ENCODE measurements around the gene TRIM46.
A peak's percentile ranks its signal among the peaks of the same experiment; 100 is the strongest.
"Not testable (repeated sequence)": the region's sequence is repeated elsewhere in the genome, so short reads cannot be mapped to it uniquely, and the experiment has no call there.

TRIM46 gene

DNA sequence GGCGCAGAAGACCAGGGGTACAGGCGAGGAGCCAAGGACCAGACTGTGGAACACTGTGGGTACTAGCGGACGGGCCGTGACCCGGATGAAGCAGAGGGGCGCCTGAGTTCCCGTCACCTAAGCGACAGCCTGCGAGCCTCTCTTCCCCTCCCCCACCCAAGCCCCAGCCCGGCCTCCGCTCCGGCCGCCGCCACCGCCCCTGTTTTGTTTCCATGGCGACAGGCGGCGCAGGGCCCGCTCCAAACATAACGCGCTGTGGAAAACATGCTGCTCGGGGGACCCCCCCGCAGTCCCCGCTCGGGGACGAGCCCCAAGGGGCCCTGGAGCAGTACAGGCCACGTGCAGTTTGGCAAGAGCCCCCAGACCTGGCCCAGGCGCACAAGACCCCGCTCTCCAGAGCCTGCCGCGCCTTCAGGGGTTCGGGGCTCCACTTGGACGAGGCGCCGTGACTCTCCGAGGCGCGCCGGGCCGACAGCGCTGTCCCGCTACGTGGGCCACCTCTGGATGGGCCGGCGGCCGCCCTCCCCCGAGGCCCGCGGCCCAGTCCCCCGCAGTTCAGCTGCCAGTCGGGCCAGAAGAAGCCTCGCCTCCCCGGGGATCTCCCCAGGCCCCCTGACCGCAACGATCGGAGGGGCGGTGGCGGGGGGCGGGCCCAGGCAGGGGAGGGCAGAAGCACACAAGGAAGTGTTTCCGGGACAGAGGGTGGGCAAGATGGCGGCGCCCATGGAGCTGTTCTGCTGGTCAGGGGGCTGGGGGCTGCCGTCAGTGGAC lies 35.1 kb downstream of the TRIM46 start, which contains the start of gene MTX1:
Gene MTX1 (plus strand): TSS at position 155 of the 771 bp plus-strand sequence. CDS start 110 bp downstream, at position 265.
- Mint-ChIP-seq H3K36me3 (ENCODE audit: low read depth) (no peaks in the 10 kb centered on the region), H3K9me3 (no peaks in the 10 kb centered on the region), H3K4me1 (ENCODE audit: low read depth) (peaks cover 30% of the 10 kb centered on the region), H3K27me3 (no peaks in the 10 kb centered on the region), H3K4me3 (peak within 1 kb of the TSS; percentile 89), H3K27ac (peak within 1 kb of the TSS; percentile 94)

DNA sequence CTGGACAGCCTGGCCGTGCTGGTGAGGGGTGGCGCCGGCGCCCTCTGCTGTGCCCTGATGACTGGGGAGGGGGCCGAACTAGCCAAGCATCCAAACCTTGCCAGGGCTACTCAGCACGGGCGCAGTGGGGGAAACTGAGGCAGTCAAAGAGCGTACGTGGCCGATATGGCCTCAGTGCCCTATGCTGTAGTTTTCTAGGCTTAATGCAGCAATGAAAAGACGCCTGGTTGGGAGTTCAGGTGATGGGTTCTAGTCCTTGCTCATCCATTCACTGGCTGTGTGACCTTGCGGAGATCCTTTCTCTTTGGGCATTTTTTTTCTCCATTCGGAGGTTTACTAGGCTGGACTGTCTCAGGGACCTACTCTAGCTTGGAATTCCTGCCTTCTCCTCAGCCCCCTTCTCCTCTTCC lies 35.7 kb downstream of the TRIM46 start:
- Mint-ChIP-seq H3K4me1 (ENCODE audit: low read depth) (peaks cover 30% of the 10 kb centered on the region), H3K36me3 (ENCODE audit: low read depth) (no peaks in the 10 kb centered on the region), H3K9me3 (no peaks in the 10 kb centered on the region), H3K27ac (peak overlapping the region; percentile 93), H3K4me3 (peak overlapping the region; percentile 89), H3K27me3 (no peaks in the 10 kb centered on the region)

DNA sequence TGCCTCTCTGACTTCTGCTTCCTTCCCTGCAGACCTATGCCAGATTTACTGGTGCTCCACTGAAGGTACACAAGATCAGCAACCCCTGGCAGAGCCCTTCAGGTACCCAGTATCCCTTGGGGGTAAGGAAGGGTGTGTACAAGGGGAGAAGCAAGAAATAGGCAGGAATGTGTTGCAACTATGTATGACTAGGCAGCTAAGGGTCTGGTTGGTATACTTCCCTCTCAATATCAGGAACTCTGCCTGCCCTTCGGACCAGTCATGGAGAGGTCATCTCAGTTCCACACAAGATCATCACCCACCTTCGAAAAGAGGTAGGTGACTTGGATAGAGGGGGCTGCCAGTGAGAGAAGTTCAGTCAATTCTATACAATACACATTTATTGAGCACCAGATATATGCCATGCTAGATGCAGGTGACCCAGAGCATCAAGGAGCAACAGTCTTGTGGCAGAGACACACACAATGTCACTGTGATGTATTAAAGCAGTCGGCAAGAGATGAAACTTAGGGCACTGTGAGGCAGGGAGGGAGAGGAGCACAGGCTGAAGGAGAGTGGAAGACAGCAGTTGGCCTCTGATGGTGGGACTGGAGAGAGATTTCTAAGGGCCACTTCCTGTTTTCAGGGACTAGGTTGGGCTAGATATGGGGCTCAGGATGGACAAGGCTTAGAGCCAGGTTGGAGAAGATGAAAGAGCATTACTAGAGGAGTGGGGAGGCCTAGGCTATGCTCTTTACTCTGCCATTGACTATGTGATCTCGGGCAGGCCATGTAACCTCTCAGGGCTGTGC lies 36.9 kb downstream of the TRIM46 start:
- Mint-ChIP-seq H3K9me3 (no peaks in the 10 kb centered on the region), H3K4me3 (peak overlapping the region; percentile 89), H3K36me3 (ENCODE audit: low read depth) (peaks cover 4% of the 10 kb centered on the region), H3K4me1 (ENCODE audit: low read depth) (peaks cover 30% of the 10 kb centered on the region), H3K27ac (peak overlapping the region; percentile 93), H3K27me3 (no peaks in the 10 kb centered on the region)

DNA sequence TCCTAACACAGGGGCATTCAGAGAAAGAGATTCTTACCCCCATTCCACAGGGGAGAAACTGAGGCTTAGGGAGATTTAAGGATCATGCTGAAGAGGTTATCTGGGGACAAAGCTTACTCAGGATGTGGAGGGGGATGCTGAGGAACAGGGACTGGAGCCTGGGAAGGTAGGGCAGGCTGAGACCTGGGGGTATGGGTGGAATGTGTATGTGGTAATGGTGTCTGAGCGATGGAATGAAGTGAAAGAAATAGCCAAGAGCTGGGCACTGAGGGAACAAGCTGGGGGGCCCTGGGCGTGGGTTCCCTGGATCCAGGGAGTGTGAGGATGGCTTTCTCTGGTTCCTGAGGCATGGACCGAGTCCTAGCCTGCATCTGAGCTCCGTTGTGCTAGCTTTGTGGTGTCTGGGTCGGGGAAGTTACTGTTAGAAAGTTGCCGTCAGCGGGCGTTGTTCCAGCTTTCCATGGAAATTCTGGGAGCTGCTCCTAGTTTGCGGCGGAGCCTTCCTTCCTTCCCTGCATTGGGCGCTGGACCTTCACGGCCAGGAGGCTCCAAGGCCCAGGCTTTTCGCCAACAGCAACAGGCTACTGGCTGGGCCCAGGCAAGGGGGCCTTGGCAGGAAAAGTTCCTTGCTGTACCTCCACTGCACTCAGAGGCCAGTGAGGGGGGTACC lies 37.9 kb downstream of the TRIM46 start:
- peaks cover 30% of the 10 kb centered on the region for H3K4me1 Mint-ChIP-seq (ENCODE audit: low read depth)
- H3K36me3 Mint-ChIP-seq (ENCODE audit: low read depth); H3K27ac Mint-ChIP-seq; H3K4me3 Mint-ChIP-seq; H3K27me3 Mint-ChIP-seq; H3K9me3 Mint-ChIP-seq: not testable (repeated sequence)

DNA sequence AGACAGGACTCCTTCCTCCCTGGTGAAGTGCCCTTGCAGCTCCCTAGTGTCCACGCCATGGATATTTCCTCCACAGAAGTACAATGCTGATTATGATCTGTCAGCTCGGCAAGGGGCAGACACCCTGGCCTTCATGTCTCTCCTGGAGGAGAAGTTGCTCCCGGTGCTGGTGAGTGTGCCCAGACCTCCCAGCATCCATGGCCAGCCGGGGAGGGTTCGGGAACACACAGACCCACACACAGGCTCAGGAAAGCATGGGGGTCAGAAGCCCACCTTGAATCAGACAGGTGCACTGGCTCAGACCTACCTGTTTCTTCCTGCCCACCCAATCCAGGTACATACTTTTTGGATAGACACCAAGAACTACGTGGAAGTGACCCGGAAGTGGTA lies 38.4 kb downstream of the TRIM46 start:
- H3K4me1 Mint-ChIP-seq (ENCODE audit: low read depth): peaks cover 26% of the 10 kb centered on the region
- not testable (repeated sequence) for H3K27me3 Mint-ChIP-seq; H3K9me3 Mint-ChIP-seq; H3K36me3 Mint-ChIP-seq (ENCODE audit: low read depth); H3K4me3 Mint-ChIP-seq; H3K27ac Mint-ChIP-seq

DNA sequence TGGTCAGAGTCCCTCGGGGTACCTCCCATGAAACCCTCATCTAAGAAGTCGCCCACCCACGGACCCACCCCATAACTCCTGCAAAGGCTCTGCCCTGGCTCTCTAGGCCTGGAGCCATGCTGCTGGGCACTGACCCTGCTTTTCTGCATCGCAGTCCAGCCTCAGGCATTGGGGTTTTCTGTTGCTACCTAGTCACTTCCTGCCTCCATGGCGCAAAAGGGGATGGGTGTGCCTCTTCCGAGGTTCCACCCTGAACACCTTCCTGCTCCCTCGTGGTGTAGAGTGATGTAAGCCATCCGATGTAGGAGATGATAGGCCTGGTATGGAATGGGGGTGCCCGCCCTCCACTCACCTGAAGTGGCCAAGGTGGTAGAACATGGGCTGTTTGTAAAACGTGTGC lies 41.1 kb downstream of the TRIM46 start:
- not testable (repeated sequence) for H3K36me3 Mint-ChIP-seq (ENCODE audit: low read depth); H3K9me3 Mint-ChIP-seq; H3K27me3 Mint-ChIP-seq; H3K27ac Mint-ChIP-seq; H3K4me3 Mint-ChIP-seq
- peaks cover 20% of the 10 kb centered on the region for H3K4me1 Mint-ChIP-seq (ENCODE audit: low read depth)

DNA sequence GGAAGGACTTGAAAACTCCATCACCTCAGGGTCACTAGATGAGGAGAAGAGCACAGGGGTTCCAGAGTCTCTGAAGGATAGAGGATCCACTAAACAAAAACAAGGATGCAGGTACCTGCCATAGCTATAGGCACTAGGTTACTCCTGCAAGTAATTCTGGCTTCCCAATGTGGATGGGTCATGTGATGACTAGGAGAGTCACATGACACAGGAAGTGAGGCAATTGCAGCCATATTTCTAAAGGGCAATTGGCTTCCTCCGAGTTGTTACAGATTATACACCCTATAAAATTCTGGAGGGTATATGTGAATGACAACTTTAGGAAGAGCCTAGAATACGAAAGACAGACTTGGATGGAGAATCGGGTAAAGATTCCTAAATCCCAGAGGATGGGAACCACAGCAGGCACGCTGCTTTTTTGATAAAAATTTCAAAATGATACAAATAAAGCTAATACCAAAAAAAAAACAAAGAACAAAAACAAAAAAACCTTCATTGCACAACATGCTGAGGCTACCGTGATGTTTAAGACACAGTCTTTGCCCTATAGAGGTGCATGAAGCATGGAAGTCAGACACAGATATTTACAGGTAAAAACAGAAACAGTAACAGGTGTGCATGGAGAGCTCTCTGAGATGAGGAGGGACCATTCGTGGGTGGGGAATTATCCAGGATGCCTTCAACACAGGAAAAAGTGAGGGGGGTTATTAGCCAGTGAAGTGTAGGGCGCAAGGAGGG lies 45.4 kb downstream of the TRIM46 start:
- Mint-ChIP-seq H3K36me3 (ENCODE audit: low read depth) (peaks cover 7% of the 10 kb centered on the region), H3K9me3 (no peaks in the 10 kb centered on the region), H3K27me3 (no peaks in the 10 kb centered on the region), H3K4me3 (no peak overlapping the region), H3K27ac (no peak overlapping the region), H3K4me1 (ENCODE audit: low read depth) (peaks cover 20% of the 10 kb centered on the region)

DNA sequence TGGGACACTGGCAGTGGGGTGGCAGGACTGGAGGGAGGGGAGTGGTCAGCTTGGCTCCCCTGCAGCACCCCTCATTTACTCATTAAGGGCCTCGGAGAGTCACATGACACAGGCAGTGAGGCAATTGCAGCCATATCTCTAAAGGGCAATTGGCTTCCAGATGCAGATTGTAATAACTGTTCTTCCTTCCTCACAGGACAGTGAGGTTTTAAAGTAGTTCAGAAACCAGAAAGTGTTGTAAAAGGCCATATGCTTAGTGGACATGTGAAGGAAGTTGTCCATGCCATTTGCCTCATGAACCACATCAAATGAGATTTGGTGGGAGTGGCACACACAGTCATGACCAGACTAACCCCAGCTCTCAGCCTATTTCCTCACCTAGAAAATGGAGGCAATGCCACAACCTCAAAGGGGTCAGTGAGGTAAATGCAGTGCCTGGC lies 46.0 kb downstream of the TRIM46 start:
- Mint-ChIP-seq H3K27ac (no peak overlapping the region), H3K4me3 (no peak overlapping the region)

DNA sequence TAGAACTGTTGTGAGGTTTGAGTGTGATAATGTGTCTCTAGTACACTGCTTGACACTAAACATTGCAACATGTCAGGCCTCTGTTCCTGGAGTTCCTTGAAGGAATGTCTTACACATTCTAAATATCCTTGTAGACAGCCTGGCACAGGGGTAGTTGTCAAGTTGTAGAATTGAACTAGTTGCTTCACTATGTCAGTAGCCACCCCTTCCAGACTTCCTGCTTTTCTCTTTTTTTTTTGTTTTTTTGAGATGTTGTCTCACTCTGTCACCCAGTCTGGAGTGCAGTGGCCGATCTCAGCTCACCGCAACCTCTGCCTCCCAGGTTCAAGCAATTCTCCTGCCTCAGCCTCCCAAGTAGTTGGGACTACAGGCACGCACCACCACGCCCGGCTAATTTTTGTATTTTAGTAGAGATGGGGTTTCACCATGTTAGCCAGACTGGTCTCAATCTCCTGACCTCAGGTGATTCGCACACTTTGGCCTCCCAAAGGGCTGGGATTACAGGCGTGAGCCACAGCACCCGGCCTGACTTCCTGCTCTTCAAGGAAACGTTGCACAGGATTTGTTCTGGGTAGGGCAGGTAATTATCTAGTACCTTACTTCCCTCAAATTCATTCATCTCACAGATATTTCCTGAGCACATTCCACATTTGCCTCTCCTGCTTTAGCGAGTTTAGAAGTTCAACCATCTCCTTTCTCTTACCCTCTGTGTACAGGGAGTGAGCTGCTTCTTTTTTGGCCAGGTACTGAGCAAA lies 46.7 kb downstream of the TRIM46 start:
- not testable (repeated sequence) for H3K4me3 Mint-ChIP-seq, H3K9me3 Mint-ChIP-seq, H3K27me3 Mint-ChIP-seq, H3K27ac Mint-ChIP-seq
- H3K36me3 Mint-ChIP-seq (ENCODE audit: low read depth): peaks cover 10% of the 10 kb centered on the region
- H3K4me1 Mint-ChIP-seq (ENCODE audit: low read depth): peaks cover 32% of the 10 kb centered on the region

More for the DNA sequence above, 46.0 kb downstream of the TRIM46 start:
- Mint-ChIP-seq H3K27me3 (no peaks in the 10 kb centered on the region), H3K36me3 (ENCODE audit: low read depth) (peaks cover 11% of the 10 kb centered on the region), H3K9me3 (no peaks in the 10 kb centered on the region), H3K4me1 (ENCODE audit: low read depth) (peaks cover 24% of the 10 kb centered on the region)

DNA sequence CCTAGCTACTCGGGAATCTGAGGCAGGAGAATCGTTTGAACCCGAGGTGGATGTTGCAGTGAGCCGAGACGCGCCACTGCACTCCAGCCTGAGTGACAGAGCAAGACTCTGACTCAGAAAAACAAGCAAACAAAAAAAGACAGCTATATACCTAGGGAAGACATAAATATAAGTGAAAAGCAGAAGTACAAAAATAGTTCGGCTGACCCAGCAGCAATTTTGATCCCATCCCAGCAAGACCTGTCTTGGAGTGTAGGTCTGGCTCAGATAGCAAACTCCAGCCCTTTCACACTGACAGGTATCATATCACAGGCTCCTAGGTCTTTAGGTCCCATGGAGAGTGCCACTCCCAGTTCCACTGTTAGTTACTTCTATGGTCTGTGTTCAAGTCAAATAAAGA lies 49.4 kb downstream of the TRIM46 start:
- Mint-ChIP-seq H3K27ac (no peak overlapping the region), H3K4me3 (no peak overlapping the region), H3K4me1 (ENCODE audit: low read depth) (peaks cover 53% of the 10 kb centered on the region), H3K36me3 (ENCODE audit: low read depth) (peaks cover 10% of the 10 kb centered on the region), H3K9me3 (no peaks in the 10 kb centered on the region), H3K27me3 (no peaks in the 10 kb centered on the region)

DNA sequence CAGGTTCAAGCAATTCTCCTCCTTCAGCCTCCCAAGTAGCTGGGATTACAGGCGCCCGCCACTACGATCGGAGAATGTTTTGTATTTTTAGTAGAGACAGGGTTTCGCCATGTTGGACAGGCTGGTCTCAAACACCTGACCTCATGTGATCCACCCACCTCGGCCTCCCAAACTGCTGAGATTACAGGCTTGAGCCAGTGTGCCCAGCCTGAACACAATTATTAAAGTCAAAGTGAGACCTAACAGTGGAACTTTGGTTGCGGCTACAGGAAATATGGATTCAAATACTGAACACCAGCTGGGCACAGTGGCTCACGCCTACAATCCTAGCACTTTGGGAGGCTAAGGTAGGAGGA lies 51.7 kb downstream of the TRIM46 start:
- peaks cover 10% of the 10 kb centered on the region for H3K36me3 Mint-ChIP-seq (ENCODE audit: low read depth)
- not testable (repeated sequence) for H3K27me3 Mint-ChIP-seq, H3K9me3 Mint-ChIP-seq
- H3K4me3 Mint-ChIP-seq: peak overlapping the region; percentile 83
- peaks cover 46% of the 10 kb centered on the region for H3K4me1 Mint-ChIP-seq (ENCODE audit: low read depth)
- H3K27ac Mint-ChIP-seq: peak overlapping the region; percentile 89

DNA sequence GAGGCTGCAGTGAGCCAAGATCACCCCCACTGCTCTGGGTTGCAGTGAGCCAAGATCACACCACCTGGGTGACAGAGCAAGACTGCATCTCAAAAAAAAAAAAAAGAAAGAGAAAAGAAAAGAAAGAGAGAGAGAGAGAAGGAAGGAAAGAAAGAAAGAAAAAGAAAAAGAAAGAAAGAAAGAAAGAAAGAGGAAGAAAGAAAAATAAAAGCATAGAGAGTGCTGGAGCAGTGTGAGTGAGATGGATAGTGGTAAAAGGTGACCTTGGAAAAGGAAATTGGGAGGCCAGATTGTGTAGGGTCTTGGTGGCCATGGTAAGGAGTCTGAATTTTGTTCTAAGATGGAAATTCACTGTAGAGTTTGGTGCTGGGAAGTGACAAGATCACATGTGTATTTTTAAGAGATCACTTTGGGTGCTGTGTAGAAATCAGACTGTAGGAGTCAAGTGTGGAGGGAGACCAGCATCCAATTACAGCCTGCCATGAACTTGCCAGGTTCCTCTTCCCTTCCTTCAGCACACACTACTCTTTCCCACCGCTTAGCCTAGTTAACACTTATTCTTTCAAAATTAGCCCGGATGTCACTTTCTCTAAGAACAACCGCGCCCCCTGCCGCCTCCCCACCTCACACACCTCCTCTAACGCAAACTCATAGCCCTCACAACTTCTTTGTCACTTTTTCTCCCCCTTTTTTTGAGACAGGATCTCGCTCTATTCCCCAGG lies 52.7 kb downstream of the TRIM46 start:
- Mint-ChIP-seq H3K4me1 (ENCODE audit: low read depth) (peaks cover 46% of the 10 kb centered on the region), H3K27ac (peak overlapping the region; percentile 89), H3K9me3 (no peaks in the 10 kb centered on the region), H3K36me3 (ENCODE audit: low read depth) (peaks cover 10% of the 10 kb centered on the region), H3K4me3 (peak overlapping the region; percentile 83), H3K27me3 (no peaks in the 10 kb centered on the region)

DNA sequence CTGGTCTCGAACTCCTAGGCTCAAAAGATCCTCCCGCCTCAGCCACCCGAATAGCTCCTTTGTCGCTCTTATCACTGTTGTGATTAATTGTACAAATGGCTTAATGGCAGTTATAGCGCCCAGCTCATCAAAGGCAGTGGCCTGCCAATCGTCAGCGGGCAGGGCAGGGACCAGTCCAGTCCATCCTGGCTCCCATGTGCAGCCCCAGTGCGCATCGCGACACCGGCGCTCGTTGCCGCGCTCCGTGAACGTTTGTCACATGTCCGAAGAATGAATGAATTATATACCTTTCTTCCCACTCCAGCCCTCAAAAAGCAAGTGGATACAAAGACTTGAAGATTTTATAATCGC lies 53.2 kb downstream of the TRIM46 start:
- Mint-ChIP-seq H3K4me3 (peak overlapping the region; percentile 83), H3K36me3 (ENCODE audit: low read depth) (peaks cover 10% of the 10 kb centered on the region), H3K27me3 (no peaks in the 10 kb centered on the region), H3K9me3 (no peaks in the 10 kb centered on the region), H3K4me1 (ENCODE audit: low read depth) (peaks cover 46% of the 10 kb centered on the region), H3K27ac (peak overlapping the region; percentile 89)
